Colonic mucosa (tissue), 4 donors: ENCODE results near the gene TIMP3. TPM values are rescaled to one million over a fixed set of nuclear protein-coding genes. Genes with fewer than 3 reads are reported as not detected.

ENCODE experiments used
- DNase-seq: peaks from one replicate; pipeline ENCODE4 v3.0.0-alpha.2; 2020
- H3K27ac ChIP-seq: fragments of 200-600 bp; one replicate; pipeline ENCODE4 v1.8.0; 2021
- H3K27me3 ChIP-seq: fragments of 200-600 bp; one replicate; pipeline ENCODE4 v1.8.0; 2021
- H3K36me3 ChIP-seq: fragments of 200-600 bp; one replicate; pipeline ENCODE4 v1.8.0; 2021
- H3K4me1 ChIP-seq: fragments of 200-600 bp; one replicate; pipeline ENCODE4 v1.8.0; 2021; ENCODE audit warnings: mild to moderate bottlenecking
- H3K4me3 ChIP-seq: fragments of 200-600 bp; one replicate; pipeline ENCODE4 v1.8.0; 2021
- H3K9ac ChIP-seq, 2 donors: one replicate each; pipeline ENCODE4 v1.7.0; 2013; ENCODE audit warnings: control low read depth in 2 of 2, low read depth in 2 of 2, low read length in 2 of 2
- H3K9me3 ChIP-seq: fragments of 200-600 bp; one replicate; pipeline ENCODE4 v1.8.0; 2021
- CTCF ChIP-seq: fragments of 200-600 bp; IDR thresholded peaks from one replicate; pipeline ENCODE4 v1.8.0; 2022; ENCODE audit warnings: antibody characterized with exemption, mild to moderate bottlenecking
- intact Hi-C: fragments of 100-400 bp; cut with DNase I; formaldehyde crosslinking; loops from one replicate; pipeline ENCODE4 v1.14.1; 2022
- total RNA-seq, 2 donors: library from RNA; stranded (reverse); fragmentation: NEBNext Ultra II Directional in 1 of 2; extraction: Animal tissue kit (Norgen Biotek cat#: 25700) in 1 of 2; gene quantifications; one replicate each; pipeline ENCODE4 v1.2.1, GENCODE V29; 2021
- donor health status: healthy.
- donor health status: DM: no; HTN: no; CAD: no.
- donor health status: DM: no; HTN: no; CAD: no.

TIMP3 gene
- total RNA-seq, 2 donors from 2014 or later, result 13.3 to 33.6 TPM

- H3K27me3 ChIP-seq, result peaks cover 14% of the 10 kb centered on the region
- H3K9me3 ChIP-seq, result no peaks in the 10 kb centered on the region
- peak overlapping the region; percentile 40 for H3K27ac ChIP-seq
- TF ChIP-seq CTCF, result no peak
- no peaks in the 10 kb centered on the region for H3K36me3 ChIP-seq
- H3K9ac ChIP-seq, result peak overlapping the region; percentile 66 to 68
- no peak for DNase-seq
- intact Hi-C loops, result no loop called here
- peak overlapping the region; percentile 43 for H3K4me3 ChIP-seq
- no peaks in the 10 kb centered on the region for H3K4me1 ChIP-seq
Observed at GRCh38 chr22:32802237-32802765, 796 bp downstream of the TIMP3 start.

DNA sequence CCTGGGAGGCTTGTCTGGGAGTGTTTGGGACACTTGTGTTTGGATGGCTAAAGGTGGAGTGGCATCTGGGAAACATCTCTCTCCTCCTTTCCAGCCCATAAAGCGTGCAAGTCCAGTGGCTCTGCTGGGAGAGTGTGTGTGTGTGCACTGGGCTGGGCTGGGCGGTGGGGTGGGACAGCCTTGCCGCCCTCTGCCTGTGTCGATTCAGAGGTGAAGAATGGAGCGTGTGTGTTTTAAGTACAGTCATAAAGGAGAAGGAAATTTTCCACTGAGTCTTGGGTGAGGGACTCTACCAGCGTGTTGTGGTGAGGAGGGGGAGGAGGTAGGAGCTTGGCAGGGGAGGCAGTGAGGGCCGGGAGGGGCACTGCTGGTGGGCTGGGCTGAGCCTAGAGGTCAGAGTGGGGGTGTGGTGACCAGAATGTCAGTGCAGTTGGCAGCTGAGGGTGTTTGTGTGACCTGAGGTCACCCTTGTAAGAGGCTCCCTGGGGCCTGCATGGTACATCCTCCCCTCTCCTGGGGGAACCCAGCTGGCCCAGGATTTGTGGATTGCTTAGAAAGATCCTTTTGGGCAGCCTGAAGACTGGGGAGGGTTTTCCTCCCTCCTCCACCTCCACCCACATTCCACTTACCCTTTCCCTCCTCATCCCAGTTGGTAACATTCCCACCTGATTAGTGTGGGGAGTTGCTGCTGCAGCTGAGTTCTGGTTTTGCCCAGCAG lies 1.7 kb downstream of the TIMP3 start:
- peak overlapping the region; percentile 43 for H3K4me3 ChIP-seq
- DNase-seq, result no peak
- H3K9me3 ChIP-seq, result no peaks in the 10 kb centered on the region
- peak overlapping the region; percentile 65 to 68 for H3K9ac ChIP-seq
- H3K4me1 ChIP-seq, result no peaks in the 10 kb centered on the region
- peaks cover 14% of the 10 kb centered on the region for H3K27me3 ChIP-seq
- TF ChIP-seq CTCF, result no peak
- intact Hi-C loops, result no loop called here
- H3K27ac ChIP-seq, result no peak overlapping the region
- no peaks in the 10 kb centered on the region for H3K36me3 ChIP-seq

DNA sequence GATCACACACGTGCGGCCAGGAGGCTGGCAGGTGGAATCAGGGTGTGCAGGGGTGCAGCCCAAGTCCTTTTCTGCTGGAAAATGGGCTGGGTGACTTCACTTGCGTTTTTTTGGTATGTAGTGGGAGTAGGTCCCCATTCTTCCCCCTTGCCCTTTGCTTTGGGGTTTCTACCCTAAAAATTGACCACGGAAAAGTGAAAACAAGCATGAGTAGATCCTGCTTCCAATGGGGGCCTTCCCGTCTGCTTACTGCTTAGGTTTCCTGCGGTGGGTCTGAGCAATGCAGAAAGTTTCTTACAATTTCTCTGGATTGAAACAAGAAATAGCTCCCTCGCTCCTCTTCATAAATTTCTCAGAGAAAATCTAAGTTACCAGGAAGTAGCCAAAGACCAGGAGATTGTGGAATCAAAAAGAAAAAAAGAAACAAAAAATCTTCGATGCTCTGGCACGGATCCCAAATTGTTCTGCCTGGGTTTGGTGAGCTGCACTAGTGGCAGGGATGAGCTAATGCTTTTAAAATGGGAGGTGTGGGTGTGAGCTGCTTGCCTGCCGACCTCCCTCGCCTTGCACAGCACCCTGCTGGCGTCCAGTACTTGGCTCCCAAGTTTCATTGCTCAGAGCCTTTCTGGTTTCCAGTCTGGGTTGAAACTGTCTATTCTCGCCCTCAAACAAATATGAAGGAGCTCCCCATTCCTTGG lies 2.4 kb downstream of the TIMP3 start:
- Histone ChIP-seq H3K4me3 (peak overlapping the region; percentile 43), H3K9ac (peak overlapping the region; percentile 65 to 68), H3K9me3 (no peaks in the 10 kb centered on the region), H3K4me1 (no peaks in the 10 kb centered on the region), H3K27ac (no peak overlapping the region), H3K27me3 (peaks cover 14% of the 10 kb centered on the region), H3K36me3 (no peaks in the 10 kb centered on the region)
- DNase-seq, result no peak
- no peak for TF ChIP-seq CTCF
- intact Hi-C loops, result no loop called here

- DNase-seq, result no peak
- intact Hi-C loops, result no loop called here
- no peak for TF ChIP-seq CTCF
- peaks cover 14% of the 10 kb centered on the region for H3K27me3 ChIP-seq
- H3K9ac ChIP-seq, result peak overlapping the region in 1 of 2 donors; percentile 31
- no peaks in the 10 kb centered on the region for H3K4me1 ChIP-seq
- no peak overlapping the region for H3K4me3 ChIP-seq
- H3K36me3 ChIP-seq, result no peaks in the 10 kb centered on the region
- no peaks in the 10 kb centered on the region for H3K9me3 ChIP-seq
- H3K27ac ChIP-seq, result no peak overlapping the region
Observed at GRCh38 chr22:32804531-32805360, 3.2 kb downstream of the TIMP3 start.

DNA sequence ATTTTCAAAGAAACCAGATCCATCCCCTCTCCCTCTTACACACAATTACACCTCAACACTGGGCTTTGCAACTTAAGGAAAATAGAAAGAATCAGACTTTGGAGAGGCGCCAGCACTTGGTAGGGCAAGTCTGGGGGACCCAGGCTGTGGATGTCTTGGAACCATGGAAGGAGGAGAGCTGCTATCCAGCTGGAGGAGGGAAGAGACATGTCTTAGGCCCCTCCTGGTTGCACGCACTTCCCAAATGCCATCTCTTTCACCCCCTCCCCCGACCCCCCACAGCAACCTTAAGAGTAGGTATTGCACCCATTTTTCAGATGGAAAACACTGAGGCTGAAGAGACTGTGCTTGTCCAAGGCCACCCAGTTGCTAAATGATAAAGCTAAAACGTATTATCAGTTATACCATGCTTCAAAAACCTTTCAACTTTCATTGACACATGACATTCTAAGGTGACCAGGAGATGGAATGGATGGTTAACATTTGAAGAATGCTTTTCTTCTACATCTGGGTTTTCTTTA lies 3.9 kb downstream of the TIMP3 start:
- no peak for DNase-seq
- Histone ChIP-seq H3K27ac (no peak overlapping the region), H3K9me3 (no peaks in the 10 kb centered on the region), H3K27me3 (peaks cover 14% of the 10 kb centered on the region), H3K4me3 (no peak overlapping the region), H3K4me1 (no peaks in the 10 kb centered on the region), H3K9ac (peak overlapping the region in 1 of 2 donors; percentile 30), H3K36me3 (no peaks in the 10 kb centered on the region)
- TF ChIP-seq CTCF, result no peak
- intact Hi-C loops, result no loop called here
